Lower leg skin (tissue), 4 donors: ENCODE results near the gene S1PR2. TPM values are rescaled to one million over a fixed set of nuclear protein-coding genes. Genes with fewer than 3 reads are reported as not detected.

ENCODE experiments used
- DNase-seq, 2 donors: peaks; one replicate each; pipeline ENCODE4 v3.0.0-alpha.2; 2019; ENCODE audit warnings: low spot score in 2 of 2
- H3K4me3 ChIP-seq: fragments of 200-600 bp; sonication (generic); 2 replicates; pipeline ENCODE4 v1.5.1; 2017; ENCODE audit warnings: mild to moderate bottlenecking, low read depth; ENCODE audit not compliant: poor library complexity, severe bottlenecking
- CTCF ChIP-seq, 3 donors: fragments of 450-650 bp; IDR thresholded peaks; one replicate each; pipeline ENCODE4 v1.5.1; 2016; ENCODE audit warnings: antibody characterized with exemption in 3 of 3, mild to moderate bottlenecking in 3 of 3, moderate library complexity in 2 of 3
- POLR2A ChIP-seq, 2 donors: fragments of 450-650 bp; IDR thresholded peaks; one replicate each; pipeline ENCODE4 v1.6.1; 2016 to 2017; ENCODE audit warnings: antibody characterized with exemption in 2 of 2, mild to moderate bottlenecking in 1 of 2, moderate library complexity in 1 of 2
- WGBS, 2 donors: methylation state at CpG; one replicate each; pipeline ENCODE4 v1.1.5; 2018; 5-methylcytosine and 5-hydroxymethylcytosine counted together
- intact Hi-C: fragments of 100-400 bp; cut with DNase I; formaldehyde crosslinking; loops from one replicate; pipeline ENCODE4 v1.15.0; 2023; ENCODE audit warnings: low total_unique reads
- total RNA-seq, 4 donors: library from RNA; depleted of rRNA; stranded (reverse); fragments of >200 nt; gene quantifications; one replicate each; pipeline ENCODE4 v1.1.0, GENCODE V29; 2016

The S1PR2 gene
- total RNA-seq, 4 donors from 2014 or later: 4.5 to 11.4 (median 8.2) TPM

- no peak for DNase-seq
- 61 to 70% methylated on average over 6 of the region's 6 CpGs for WGBS, 2 donors
- intact Hi-C loops: no loop called here
- TF ChIP-seq POLR2A (IDR thresholded peaks at IDR 0.05) (no peak), CTCF (IDR thresholded peaks at IDR 0.05) (no peak)
- no peak overlapping the region for H3K4me3 ChIP-seq
Measured at GRCh38 chr19:10226021-10226375, 5.1 kb downstream of the S1PR2 start.

DNA sequence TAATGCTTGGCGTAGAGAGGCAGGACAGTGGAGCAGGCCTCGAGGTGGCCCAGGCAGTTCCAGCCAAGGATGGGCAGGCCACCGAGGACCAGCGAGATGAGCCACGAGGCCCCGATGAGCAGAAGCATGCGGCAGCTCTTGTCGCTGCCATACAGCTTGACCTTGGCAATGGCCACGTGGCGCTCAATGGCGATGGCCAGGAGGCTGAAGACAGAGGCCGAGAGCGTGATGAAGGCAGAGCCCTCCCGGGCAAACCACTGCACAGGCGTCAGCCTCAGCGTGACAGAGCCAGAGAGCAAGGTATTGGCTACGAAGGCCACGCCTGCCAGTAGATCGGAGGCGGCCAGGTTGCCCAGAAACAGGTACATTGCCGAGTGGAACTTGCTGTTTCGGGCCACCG lies 6.8 kb downstream of the S1PR2 start:
- intact Hi-C loops: no loop called here
- TF ChIP-seq CTCF (IDR thresholded peaks at IDR 0.05): no peak
- TF ChIP-seq POLR2A (IDR thresholded peaks at IDR 0.05): no peak
- DNase-seq: no peak
- no peak overlapping the region for H3K4me3 ChIP-seq
- WGBS, 2 donors: 92 to 96% methylated on average over 23 of the region's 23 CpGs

DNA sequence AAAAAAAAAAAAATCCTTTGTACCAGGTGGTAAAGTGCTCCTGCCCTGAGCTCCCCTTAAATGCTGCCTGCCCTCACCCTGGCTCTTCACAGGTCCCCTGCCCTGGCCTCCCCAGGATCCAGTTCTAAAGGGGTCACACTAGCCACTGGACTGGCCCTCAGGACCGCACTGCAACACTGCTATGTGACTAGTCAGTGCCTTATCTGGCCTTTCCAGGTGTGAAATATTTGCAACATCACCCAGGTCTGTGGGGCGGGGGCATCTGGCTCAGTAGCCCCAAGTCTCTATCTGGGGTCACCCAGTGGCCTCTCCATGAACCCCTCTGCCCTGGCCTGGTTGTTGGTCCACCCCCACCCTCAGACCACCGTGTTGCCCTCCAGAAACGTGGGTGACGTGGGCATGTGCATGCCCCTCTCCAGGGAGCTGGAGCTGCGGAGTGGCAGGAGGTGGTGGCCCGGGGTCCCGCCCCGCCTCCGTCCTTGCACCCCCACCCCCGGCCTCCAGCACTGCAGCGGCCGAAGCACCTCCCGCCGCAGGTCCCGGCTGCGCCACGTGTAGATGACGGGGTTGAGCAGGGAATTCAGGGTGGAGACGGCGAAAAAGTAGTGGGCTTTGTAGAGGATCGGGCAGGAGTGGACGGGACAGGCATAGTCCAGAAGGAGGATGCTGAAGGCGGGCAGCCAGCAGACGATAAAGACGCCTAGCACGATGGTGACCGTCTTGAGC lies 7.5 kb downstream of the S1PR2 start:
- no peak for DNase-seq
- TF ChIP-seq POLR2A (IDR thresholded peaks at IDR 0.05) (no peak), CTCF (IDR thresholded peaks at IDR 0.05) (no peak)
- intact Hi-C loops: no loop called here
- WGBS, 2 donors: 94% methylated on average over 27 to 28 of the region's 28 CpGs
- H3K4me3 ChIP-seq: no peak overlapping the region

- no peak for DNase-seq
- 80 to 81% methylated on average over 14 of the region's 14 CpGs for WGBS, 2 donors
- H3K4me3 ChIP-seq: no peak overlapping the region
- intact Hi-C loops: no loop called here
- no peak for TF ChIP-seq CTCF (IDR thresholded peaks at IDR 0.05)
- TF ChIP-seq POLR2A (IDR thresholded peaks at IDR 0.05): no peak
Measured at GRCh38 chr19:10222201-10222890, 8.8 kb downstream of the S1PR2 start.

- no peak for DNase-seq
- H3K4me3 ChIP-seq: no peak overlapping the region
- intact Hi-C loops: no loop called here
- WGBS, 2 donors: 87 to 88% methylated on average over 7 of the region's 7 CpGs
- TF ChIP-seq POLR2A (IDR thresholded peaks at IDR 0.05) (no peak), CTCF (IDR thresholded peaks at IDR 0.05) (no peak)
Measured at GRCh38 chr19:10220695-10221094, 10.4 kb downstream of the S1PR2 start.
